HG03108 (cell line): ENCODE data around the gene NEK10.
"Not testable (repeated sequence)": the region's sequence is repeated elsewhere in the genome, so short reads cannot be mapped to it uniquely, and the experiment has no call there.

Experiments
- ATAC-seq: cut with Tn5 transposase; IDR thresholded peaks from one replicate; pipeline ENCODE4 v1.9.1; 2021; ENCODE audit warnings: moderate library complexity; ENCODE audit not compliant: unreplicated experiment

Gene NEK10

GRCh38 chr3:27368831-27369607, at the start of gene NEK10:
Gene NEK10, minus strand, starts transcription at chr3:27369383. Its CDS starts 16,501 bp downstream, at chr3:27352882.
- peak; percentile 100 for ATAC-seq

GRCh38 chr3:27415202-27415601, 46.0 kb upstream of the NEK10 start:
- no peak for ATAC-seq

GRCh38 chr3:27392950-27393679, 23.9 kb upstream of the NEK10 start:
- peak; percentile 76 for ATAC-seq

GRCh38 chr3:27392414-27392813, 23.2 kb upstream of the NEK10 start:
- not testable (repeated sequence) for ATAC-seq

GRCh38 chr3:27391796-27392195, 22.6 kb upstream of the NEK10 start:
- no peak for ATAC-seq

- ATAC-seq: no peak
These were observed 18.4 kb upstream of the NEK10 start for GRCh38 chr3:27387625-27388024.

- ATAC-seq: no peak
These were observed 16.3 kb upstream of the NEK10 start for GRCh38 chr3:27385504-27385903.

- no peak for ATAC-seq
These were observed 15.0 kb upstream of the NEK10 start for GRCh38 chr3:27384191-27384590.

GRCh38 chr3:27380433-27381357, 11.5 kb upstream of the NEK10 start:
- ATAC-seq: no peak

- no peak for ATAC-seq
These were observed 9.1 kb upstream of the NEK10 start for GRCh38 chr3:27378331-27378730.

GRCh38 chr3:27376109-27376772, 7.1 kb upstream of the NEK10 start:
- ATAC-seq: no peak

- ATAC-seq: no peak
These were observed 3.1 kb downstream of the NEK10 start for GRCh38 chr3:27366062-27366591.

- ATAC-seq: peak; percentile 62
These were observed 8.8 kb downstream of the NEK10 start for GRCh38 chr3:27360113-27361078.

- no peak for ATAC-seq
These were observed 10.8 kb downstream of the NEK10 start for GRCh38 chr3:27358372-27358771.

- ATAC-seq: peak; percentile 71
These were observed 11.4 kb downstream of the NEK10 start for GRCh38 chr3:27357665-27358258.

GRCh38 chr3:27356976-27357375, 12.2 kb downstream of the NEK10 start:
- no peak for ATAC-seq

GRCh38 chr3:27354588-27355203, 14.5 kb downstream of the NEK10 start:
- no peak for ATAC-seq

GRCh38 chr3:27354161-27354560, 15.0 kb downstream of the NEK10 start:
- no peak for ATAC-seq
